HepG2 (cell line): ENCODE data around the gene IQGAP3. TPM values are rescaled to one million over a fixed set of nuclear protein-coding genes. Genes with fewer than 3 reads are reported as not detected.

Experiments used
- ATAC-seq: fragments of 200-7000 bp; cut with Tn5 transposase; 3 replicates; pipeline ENCODE4 v1.9.1; 2020; ENCODE audit warnings: mild to moderate bottlenecking, moderate library complexity
- BruUV-seq: library from RNA; stranded (reverse); fragments of 400-500 nt; replicated peaks from 2 replicates; lab custom pipeline; 2021; lab: Mats Ljungman, UMichigan
- CTCF ChIA-PET: fragments of 300-600 bp; formaldehyde crosslinking; extraction: SDS; loops from one replicate; lab custom pipeline; 2021; ENCODE audit warnings: low total read pairs, inconsistent platforms, low intra/inter-chr PET ratio; lab: Yijun Ruan, JAX
- POLR2A ChIA-PET: fragments of 350-600 bp; sonication (Branson Sonifier 250); formaldehyde crosslinking; loops from one replicate; lab custom pipeline; 2020; ENCODE audit warnings: antibody characterized with exemption, inconsistent platforms; lab: Yijun Ruan, JAX
- DNase-seq: peaks from one replicate; pipeline ENCODE4 v3.0.0-alpha.2; 2015; ENCODE audit warnings: low spot score
- FAIRE-seq: peaks from 3 replicates; lab custom pipeline; 2011; peaks lifted over from hg19 to GRCh38; lab: Jason Lieb, UNC
- H2AFZ ChIP-seq: one replicate; pipeline ENCODE4 v1.6.1; 2011; ENCODE audit warnings: low read length, inconsistent platforms
- H3K27ac ChIP-seq: fragments of 300-600 bp; 3 replicates; pipeline ENCODE4 v1.8.0; 2011; ENCODE audit warnings: mixed run types, mild to moderate bottlenecking, mixed read lengths, low read length, inconsistent platforms; ENCODE audit not compliant: insufficient read depth; ENCODE audit errors: extremely low read length
- H3K27me3 ChIP-seq, 2 experiments: fragments of 200-600 bp in 1 of 2; 2 replicates in 1 of 2; 3 replicates in 1 of 2; pipeline versions ENCODE4 v1.6.0 to v1.8.0; 2011; ENCODE audit warnings: low read length in 2 of 2, mild to moderate bottlenecking in 2 of 2, moderate library complexity in 2 of 2, inconsistent platforms in 1 of 2; ENCODE audit not compliant: insufficient read depth in 2 of 2, control insufficient read depth in 1 of 2
- H3K36me3 ChIP-seq, 2 experiments: fragments of 200-600 bp in 1 of 2; replicated peaks in 1 of 2; 2 replicates in 1 of 2; 3 replicates in 1 of 2; pipeline versions ENCODE4 v1.5.1 to v1.8.0; 2011; ENCODE audit warnings: low read length in 2 of 2, inconsistent platforms in 1 of 2; ENCODE audit not compliant: insufficient read depth in 2 of 2, control insufficient read depth in 1 of 2
- H3K4me1 ChIP-seq: 2 replicates; pipeline ENCODE4 v1.5.1; 2012; ENCODE audit warnings: low read length, inconsistent platforms; ENCODE audit not compliant: insufficient read depth
- H3K4me2 ChIP-seq: 2 replicates; pipeline ENCODE4 v1.6.0; 2011; ENCODE audit warnings: low read depth, low read length, inconsistent platforms
- H3K4me3 ChIP-seq, 3 experiments: fragments of 200-600 bp in 1 of 3; sonication (generic), shearing (Covaris generic) in 1 of 3; replicated peaks in 1 of 3; 2 replicates each; pipeline ENCODE4 v1.5.1; 2011 to 2016; ENCODE audit warnings: low read length in 3 of 3, inconsistent platforms in 2 of 3, low read depth in 2 of 3, mild to moderate bottlenecking in 2 of 3, control low read depth in 1 of 3, mixed read lengths in 1 of 3; ENCODE audit not compliant: insufficient read depth in 1 of 3
- H3K79me2 ChIP-seq: one replicate; pipeline ENCODE4 v1.6.1; 2011; ENCODE audit warnings: low read length, inconsistent platforms; ENCODE audit not compliant: insufficient read depth
- H3K9ac ChIP-seq: 2 replicates; pipeline ENCODE4 v1.6.0; 2011; ENCODE audit warnings: mild to moderate bottlenecking, low read depth, low read length, inconsistent platforms; ENCODE audit not compliant: insufficient read depth
- H3K9me3 ChIP-seq: 2 replicates; pipeline ENCODE4 v1.5.1; 2012; ENCODE audit warnings: mild to moderate bottlenecking, low read length
- H4K20me1 ChIP-seq: 2 replicates; pipeline ENCODE4 v1.6.0; 2011; ENCODE audit warnings: inconsistent platforms, mild to moderate bottlenecking, low read length, moderate library complexity; ENCODE audit not compliant: insufficient read depth
- ATF7 ChIP-seq, 2 experiments: fragments of 450-650 bp in 1 of 2; sonication (generic) in 1 of 2; formaldehyde crosslinking in 1 of 2; IDR thresholded peaks; 2 replicates each; pipeline versions ENCODE4 v1.4.0 to v1.6.1; 2016 to 2020; ENCODE audit warnings: antibody characterized with exemption in 1 of 2, mild to moderate bottlenecking in 1 of 2, missing genetic modification reagents in 1 of 2
- BCL3 ChIP-seq: sonication (generic); formaldehyde crosslinking; IDR thresholded peaks from 2 replicates; pipeline ENCODE4 v1.5.1; 2020; ENCODE audit warnings: mild to moderate bottlenecking, missing genetic modification reagents, moderate library complexity
- BRCA1 ChIP-seq: sonication (generic); formaldehyde crosslinking; IDR thresholded peaks from 2 replicates; pipeline ENCODE4 v1.4.0; 2020; ENCODE audit warnings: missing genetic modification reagents
- HNRNPK ChIP-seq: fragments of 200-400 bp; formaldehyde crosslinking; IDR thresholded peaks from 2 replicates; pipeline ENCODE4 v1.6.1; 2018; ENCODE audit warnings: low read length, low read depth, moderate library complexity, mild to moderate bottlenecking; ENCODE audit not compliant: poor library complexity, severe bottlenecking
- KDM3A ChIP-seq: IDR thresholded peaks from 2 replicates; pipeline ENCODE4 v1.6.1; 2018; ENCODE audit warnings: low read depth, missing compliant biosample characterization
- LCORL ChIP-seq, 2 experiments: fragments of 450-650 bp in 1 of 2; sonication (generic) in 1 of 2; formaldehyde crosslinking in 1 of 2; IDR thresholded peaks; 2 replicates each; pipeline versions ENCODE4 v1.5.0 to v1.6.1; 2017 to 2020; ENCODE audit warnings: antibody characterized with exemption in 1 of 2, missing genetic modification reagents in 1 of 2
- SP2 ChIP-seq: sonication (generic); formaldehyde crosslinking; IDR thresholded peaks from 2 replicates; pipeline ENCODE4 v1.5.1; 2020; ENCODE audit warnings: mild to moderate bottlenecking, missing genetic modification reagents
- TEAD3 ChIP-seq: optimal IDR thresholded peaks from 2 replicates; pipeline ENCODE3; 2016; ENCODE audit warnings: borderline replicate concordance
- ZNF138 ChIP-seq: sonication (generic); formaldehyde crosslinking; IDR thresholded peaks from 2 replicates; pipeline ENCODE4 v1.5.0; 2020; ENCODE audit warnings: mild to moderate bottlenecking, low read depth, missing genetic modification reagents
- ZNF296 ChIP-seq: sonication (generic); formaldehyde crosslinking; conservative IDR thresholded peaks from 2 replicates; pipeline ENCODE4 v1.5.0; 2020; ENCODE audit warnings: mild to moderate bottlenecking, missing genetic modification reagents
- WGBS: methylation state at CpG from one replicate; pipeline ENCODE4 v1.1.6; 2017; ENCODE audit warnings: low lambda C conversion rate; 5-methylcytosine and 5-hydroxymethylcytosine counted together
- in situ Hi-C: cut with HindIII; loops from 2 replicates; pipeline ENCODE4 v1.10.0; 2017; ENCODE audit warnings: low pct_unique_long_range_greater_than_20kb; ENCODE audit not compliant: extremely low pct_ligation_motif_present
- intact Hi-C: fragments of 100-400 bp; cut with micrococcal nuclease; formaldehyde crosslinking; loops from one replicate; pipeline ENCODE4 v1.10.0; 2022; ENCODE audit not compliant: unreplicated experiment
- polyA plus RNA-seq, 8 experiments: library from polyadenylated mRNA; depleted of rRNA in 3 of 8; stranded (reverse) in 7 of 8; unstranded in 1 of 8; fragments of >200 nt; fragmentation: Illumina TruSeq in 4 of 8; extraction: Trizol in 4 of 8; gene quantifications; 2 replicates each; pipeline versions ENCODE4 v1.2.1 to v1.2.3, GENCODE V29; 2011 to 2016; ENCODE audit warnings: low read depth in 4 of 8, missing spikeins in 1 of 8, mixed read lengths in 1 of 8; ENCODE audit not compliant: insufficient read depth in 1 of 8
- total RNA-seq, 5 experiments: library from RNA; depleted of rRNA; stranded (reverse); fragments of >200 nt; fragmentation: Illumina TruSeq; extraction: Trizol; gene quantifications; 2 replicates each; pipeline ENCODE4 v1.2.3, GENCODE V29; 2016; ENCODE audit warnings: low read depth in 1 of 5
- TF ChIP-seq, protein P1 (sequence below): sonication (generic); formaldehyde crosslinking; IDR thresholded peaks from 2 replicates; pipeline ENCODE4 v1.4.0; 2020; ENCODE audit warnings: mild to moderate bottlenecking, low read depth, missing genetic modification reagents

Gene IQGAP3
- total and polyA plus RNA-seq, 2 of the 13 experiments (the other 11 are each of a cell fraction or from before 2014, with no cell fraction given), result 13.5 to 14.1 TPM

DNA sequence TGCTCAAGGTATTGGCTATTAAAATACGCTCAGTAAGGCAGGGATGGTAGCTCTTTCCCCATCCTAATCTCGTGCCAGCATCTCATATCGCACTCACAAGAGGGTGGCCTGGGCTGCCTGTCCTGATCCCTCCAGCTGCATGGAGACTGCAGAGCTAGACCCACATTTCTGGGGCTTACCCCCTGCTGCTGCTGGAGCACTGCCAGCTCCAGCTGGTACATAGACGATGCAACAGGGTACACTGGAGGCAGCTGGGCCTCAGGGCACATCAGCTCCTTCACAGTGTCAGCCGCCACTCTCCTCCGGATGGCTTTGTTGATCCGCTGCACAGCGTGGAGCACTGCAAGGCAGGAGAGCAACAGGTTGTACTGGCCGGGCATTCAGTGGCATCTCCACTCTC is 16.0 kb downstream of the IQGAP3 start:
- no TSS peak for BruUV-seq
- Histone ChIP-seq H3K9ac (no peak overlapping the region), H3K79me2 (no peaks in the 10 kb centered on the region), H3K4me2 (no peak overlapping the region), H3K36me3 (peaks cover 12 to 42% of the 10 kb centered on the region in 2 experiments; a peak in 4 of 5 replicates), H3K27me3 (no peaks in the 10 kb centered on the region), H3K4me3 (no peak overlapping the region), H3K4me1 (peaks cover 10% of the 10 kb centered on the region), H3K9me3 (no peaks in the 10 kb centered on the region), H2AFZ (no peak overlapping the region), H3K27ac (no peak overlapping the region), H4K20me1 (no peaks in the 10 kb centered on the region)
- TF ChIP-seq ZNF138 (CRISPR knock-in tag), result no peak
- no peak for TF ChIP-seq HNRNPK
- no peak for TF ChIP-seq ZNF296 (CRISPR knock-in tag)
- no peak for TF ChIP-seq BCL3
- TF ChIP-seq, protein P1, sequence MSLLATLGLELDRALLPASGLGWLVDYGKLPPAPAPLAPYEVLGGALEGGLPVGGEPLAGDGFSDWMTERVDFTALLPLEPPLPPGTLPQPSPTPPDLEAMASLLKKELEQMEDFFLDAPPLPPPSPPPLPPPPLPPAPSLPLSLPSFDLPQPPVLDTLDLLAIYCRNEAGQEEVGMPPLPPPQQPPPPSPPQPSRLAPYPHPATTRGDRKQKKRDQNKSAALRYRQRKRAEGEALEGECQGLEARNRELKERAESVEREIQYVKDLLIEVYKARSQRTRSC (CRISPR knock-in tag), result no peak
- no peak for TF ChIP-seq ATF7 (IDR thresholded peaks at IDR 0.05)
- no peak for TF ChIP-seq ATF7 (CRISPR knock-in tag; IDR thresholded peaks at IDR 0.05)
- no peak for TF ChIP-seq TEAD3
- no peak for TF ChIP-seq LCORL (IDR thresholded peaks at IDR 0.05)
- no peak for TF ChIP-seq LCORL (CRISPR knock-in tag; IDR thresholded peaks at IDR 0.05)
- TF ChIP-seq BRCA1 (CRISPR knock-in tag), result no peak
- no peak for TF ChIP-seq KDM3A (CRISPR knock-in tag)
- no peak for TF ChIP-seq SP2 (CRISPR knock-in tag)
- FAIRE-seq (no peak), DNase-seq (no peak), ATAC-seq (no peak)
- intact Hi-C loops, result no loop called here
- ChIA-PET CTCF (no interaction called here), POLR2A (interaction anchor here (0.6 kb wide), 1 partner anchor 57 kb away, joined by 3 read pairs; no protein-coding TSS in a partner anchor)
- in situ Hi-C loops, result no loop called here
- WGBS, result 79% methylated on average over 7 of the region's 9 CpGs
